T47D (cell line): ENCODE data around the gene SHANK1.

ENCODE experiments used
- DNase-seq, 2 experiments: peaks; one replicate each; pipeline versions ENCODE4 v3.0.0 to v3.0.0-alpha.2; 2011 to 2012; ENCODE audit warnings: low read depth in 1 of 2, low spot score in 1 of 2
- JUND ChIP-seq: IDR thresholded peaks from 2 replicates; pipeline ENCODE4 v1.6.1; 2012; ENCODE audit warnings: low read depth
- in situ Hi-C: cut with HindIII; loops from 2 replicates; pipeline ENCODE4 v1.10.0; 2016; ENCODE audit warnings: low sequenced_read_pairs, low pct_unique_long_range_greater_than_20kb

The SHANK1 gene

DNA sequence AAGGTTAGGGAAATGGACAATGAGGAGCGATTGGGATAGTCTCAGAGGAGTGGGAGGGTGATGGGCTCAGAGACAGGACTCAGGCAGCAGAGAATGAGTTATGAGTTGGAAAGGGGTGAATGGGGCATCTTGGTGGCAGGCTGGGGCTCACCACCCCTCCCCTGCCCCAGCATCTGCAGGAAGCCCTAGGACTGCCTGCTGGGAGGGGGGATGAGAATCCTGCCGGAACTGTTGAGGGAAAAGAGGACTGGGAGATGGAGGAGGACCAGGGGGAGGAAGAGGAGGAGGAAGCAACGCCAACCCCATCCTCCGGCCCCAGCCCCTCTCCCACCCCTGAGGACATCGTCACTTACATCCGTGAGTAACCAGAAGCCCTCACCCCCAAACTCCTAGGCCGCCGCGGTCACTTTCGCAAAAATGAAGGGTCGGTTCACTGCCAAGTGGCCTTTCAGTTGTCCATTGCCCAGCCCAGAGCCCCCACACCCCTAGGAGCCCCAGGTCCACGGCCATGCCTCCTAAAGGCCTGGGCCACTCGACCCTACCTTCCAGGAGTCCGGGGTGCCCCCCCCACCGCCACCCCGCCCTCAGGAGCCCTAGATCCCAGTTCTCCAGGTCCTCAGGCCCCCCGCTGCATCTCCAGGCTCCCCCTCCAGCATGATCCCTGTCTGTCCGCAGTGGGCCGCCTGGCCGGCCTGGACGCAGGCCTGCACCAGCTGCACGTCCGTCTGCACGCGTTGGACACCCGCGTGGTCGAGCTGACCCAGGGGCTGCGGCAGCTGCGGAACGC is 4.3 kb upstream of the SHANK1 start:
- no peak for DNase-seq
- no peak for TF ChIP-seq JUND
- in situ Hi-C loops = no loop called here

DNA sequence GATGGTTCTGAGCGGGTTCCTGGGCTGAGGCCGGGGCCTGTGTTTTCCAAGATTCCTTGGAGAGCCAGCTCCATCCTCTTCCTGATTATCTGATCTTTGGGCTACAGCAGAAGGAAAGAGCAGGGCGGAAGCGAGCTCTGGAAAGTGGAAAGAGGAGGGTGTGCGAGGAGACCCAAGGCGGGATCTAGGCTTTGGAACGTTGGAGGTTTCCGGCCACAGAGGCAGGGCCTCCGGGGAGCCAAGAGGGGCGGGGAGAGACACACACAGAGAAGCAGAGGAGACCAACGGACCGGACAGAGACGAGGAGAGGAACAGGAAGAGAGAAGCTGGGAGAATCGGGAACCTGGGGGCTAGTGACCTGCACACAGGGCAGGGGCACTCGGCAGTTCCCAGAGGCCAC is 3.5 kb upstream of the SHANK1 start, which contains the start of gene CLEC11A:
Gene CLEC11A, plus strand, starts transcription at position 296 of the 400 bp plus-strand sequence. CDS start 162 bp downstream, outside the sequence.
- DNase-seq = no peak
- in situ Hi-C loops = no loop called here

DNA sequence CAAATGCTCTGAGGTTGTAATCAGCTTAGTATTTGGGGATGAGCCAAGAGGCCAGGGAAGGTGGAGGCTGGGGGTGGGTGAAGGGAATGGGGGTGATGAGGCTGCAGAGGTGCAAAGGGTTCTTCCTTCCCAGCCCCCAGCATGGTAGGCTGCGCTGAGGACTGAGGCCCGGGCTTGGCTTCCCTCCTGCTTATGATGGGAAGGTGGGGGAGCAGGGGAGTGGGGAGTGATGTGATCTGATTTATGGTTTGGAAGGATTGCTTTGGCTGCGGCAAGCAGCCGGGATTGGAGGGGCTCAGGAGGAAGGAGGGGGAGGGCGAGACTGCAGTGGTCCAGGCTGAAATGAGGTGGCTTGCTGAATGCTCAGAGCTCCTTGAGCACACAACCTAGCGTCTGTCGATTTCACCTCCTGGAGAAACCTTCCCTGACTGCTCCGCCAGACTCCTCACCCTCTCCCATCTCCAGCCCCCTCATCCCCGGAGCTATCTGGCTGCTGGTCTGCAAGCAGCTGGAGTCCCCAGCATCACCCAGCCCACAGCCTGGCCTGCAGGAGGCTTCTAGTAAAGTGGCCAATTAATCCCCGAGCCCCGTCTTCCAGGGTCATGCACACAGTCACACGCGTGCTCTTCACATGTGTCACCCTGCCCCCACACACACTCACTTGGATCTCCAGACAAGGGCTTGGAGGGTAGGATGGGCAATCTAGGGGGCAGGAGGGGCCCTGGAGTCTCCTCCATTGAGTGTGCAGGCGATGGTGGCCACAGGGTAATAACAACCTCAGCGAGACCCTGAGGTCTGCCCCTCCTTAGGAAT is 2.8 kb upstream of the SHANK1 start:
- TF ChIP-seq JUND = no peak
- in situ Hi-C loops = no loop called here
- no peak for DNase-seq

More for the DNA sequence above, 3.5 kb upstream of the SHANK1 start, which contains the start of gene CLEC11A:
- no peak for TF ChIP-seq JUND

DNA sequence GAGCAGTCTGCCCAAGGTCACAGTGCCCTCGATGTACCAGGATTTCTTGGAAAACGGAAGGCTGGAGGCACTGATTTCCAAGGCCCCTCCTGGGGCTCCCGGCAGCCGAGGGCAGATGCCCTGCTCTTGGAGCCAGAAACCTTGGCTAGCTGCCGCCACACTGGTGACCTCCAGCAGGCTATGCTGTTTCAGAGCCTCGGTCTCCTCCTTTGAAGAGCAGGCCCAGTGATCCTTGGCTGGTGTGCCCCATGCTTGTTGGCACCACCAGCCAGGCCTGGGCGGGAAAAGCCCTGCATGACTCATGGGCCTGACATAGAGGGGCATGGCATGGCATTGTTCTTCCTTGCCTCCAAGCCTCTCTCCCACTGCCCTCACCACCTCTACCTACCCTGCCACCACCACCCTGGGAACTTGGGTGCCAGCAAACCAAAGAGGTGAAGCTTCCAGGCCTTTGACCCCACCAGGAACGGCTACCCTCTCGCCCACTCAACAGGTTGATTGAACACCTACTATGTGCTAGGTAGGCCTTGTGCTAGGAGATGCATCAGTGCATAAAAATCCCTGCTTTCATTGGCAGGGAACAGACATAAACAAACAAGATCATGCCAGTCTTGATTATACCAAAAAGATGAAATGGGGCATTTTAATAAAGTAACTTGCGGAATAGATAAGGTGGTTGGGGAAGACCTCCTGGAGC is 2.0 kb upstream of the SHANK1 start:
- in situ Hi-C loops = no loop called here

DNA sequence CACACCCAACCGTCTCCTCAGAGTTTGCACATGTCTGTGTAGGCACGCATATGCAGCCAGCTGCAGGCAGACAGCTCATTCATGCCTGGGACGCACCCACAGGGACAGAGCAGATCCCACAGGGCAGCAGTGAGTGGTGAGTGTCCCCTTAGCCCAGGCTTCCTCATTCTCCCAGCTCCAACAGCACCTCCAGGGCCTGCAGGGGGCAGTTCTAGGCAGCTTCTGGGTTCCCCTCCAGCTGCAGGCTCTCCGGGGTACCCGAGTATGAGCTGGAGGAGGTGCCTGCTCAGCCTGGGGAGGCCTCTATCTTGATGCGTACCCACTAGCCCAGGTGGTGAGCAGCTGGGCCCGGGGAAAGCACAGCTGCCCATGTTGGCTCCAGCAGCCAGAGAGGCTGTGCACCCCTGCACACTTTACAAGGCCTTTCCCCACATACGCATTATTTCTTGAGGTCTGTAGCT is 1.3 kb upstream of the SHANK1 start:
- TF ChIP-seq JUND = no peak
- in situ Hi-C loops = no loop called here
- DNase-seq = no peak

More for the DNA sequence above, 2.0 kb upstream of the SHANK1 start:
- no peak for DNase-seq
- TF ChIP-seq JUND = no peak

DNA sequence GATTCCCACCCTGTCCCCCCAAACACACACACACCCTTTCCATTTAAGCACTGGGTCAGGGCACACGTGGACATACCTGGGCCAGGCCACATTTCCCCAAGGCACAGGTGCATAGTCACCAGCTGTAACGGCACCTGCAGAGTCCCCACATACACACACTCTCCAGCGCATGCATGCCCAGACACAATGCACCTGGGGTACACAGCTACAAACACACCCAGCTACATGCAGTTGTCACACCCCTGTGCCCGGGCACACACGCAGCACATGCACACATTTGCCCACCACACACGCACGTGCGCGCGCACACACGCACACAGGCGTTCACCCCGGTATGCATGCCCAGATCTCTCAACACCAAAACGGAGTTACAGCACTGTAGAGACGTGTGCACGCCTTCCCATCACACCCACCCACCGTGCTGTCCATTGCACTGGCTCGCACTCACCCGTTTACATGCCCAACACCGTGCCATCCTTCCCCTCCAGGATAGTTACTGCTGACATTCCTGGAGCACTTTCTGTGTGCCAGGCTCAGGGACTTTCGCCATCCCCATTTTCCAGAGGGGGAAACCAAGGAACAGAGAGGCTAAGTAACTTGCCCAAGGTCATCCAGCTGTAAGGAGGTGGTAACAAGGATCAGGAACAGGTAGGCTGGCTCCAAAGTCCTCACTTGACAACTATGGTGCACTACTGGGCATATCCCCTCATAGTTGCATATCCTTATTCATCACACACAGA is 749 bp upstream of the SHANK1 start:
- in situ Hi-C loops = no loop called here
- no peak for TF ChIP-seq JUND
- no peak for DNase-seq

DNA sequence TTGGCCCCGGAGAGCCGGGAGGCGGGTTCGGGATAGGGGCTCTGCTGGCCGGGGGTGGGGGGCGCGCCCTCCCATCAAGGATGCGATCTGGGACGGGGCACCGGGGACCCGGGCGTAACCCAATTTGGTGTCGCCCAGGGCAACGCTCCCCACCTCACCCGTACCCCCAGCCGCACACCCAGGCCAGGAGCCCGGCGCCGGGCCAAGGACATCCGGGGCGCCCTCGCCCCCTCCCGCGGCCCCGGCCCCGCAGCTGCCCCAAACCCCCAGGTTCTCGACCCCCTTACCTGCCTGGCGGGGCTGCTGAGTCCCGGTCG is 525 bp downstream of the SHANK1 start:
- DNase-seq = no peak
- no peak for TF ChIP-seq JUND
- in situ Hi-C loops = no loop called here

DNA sequence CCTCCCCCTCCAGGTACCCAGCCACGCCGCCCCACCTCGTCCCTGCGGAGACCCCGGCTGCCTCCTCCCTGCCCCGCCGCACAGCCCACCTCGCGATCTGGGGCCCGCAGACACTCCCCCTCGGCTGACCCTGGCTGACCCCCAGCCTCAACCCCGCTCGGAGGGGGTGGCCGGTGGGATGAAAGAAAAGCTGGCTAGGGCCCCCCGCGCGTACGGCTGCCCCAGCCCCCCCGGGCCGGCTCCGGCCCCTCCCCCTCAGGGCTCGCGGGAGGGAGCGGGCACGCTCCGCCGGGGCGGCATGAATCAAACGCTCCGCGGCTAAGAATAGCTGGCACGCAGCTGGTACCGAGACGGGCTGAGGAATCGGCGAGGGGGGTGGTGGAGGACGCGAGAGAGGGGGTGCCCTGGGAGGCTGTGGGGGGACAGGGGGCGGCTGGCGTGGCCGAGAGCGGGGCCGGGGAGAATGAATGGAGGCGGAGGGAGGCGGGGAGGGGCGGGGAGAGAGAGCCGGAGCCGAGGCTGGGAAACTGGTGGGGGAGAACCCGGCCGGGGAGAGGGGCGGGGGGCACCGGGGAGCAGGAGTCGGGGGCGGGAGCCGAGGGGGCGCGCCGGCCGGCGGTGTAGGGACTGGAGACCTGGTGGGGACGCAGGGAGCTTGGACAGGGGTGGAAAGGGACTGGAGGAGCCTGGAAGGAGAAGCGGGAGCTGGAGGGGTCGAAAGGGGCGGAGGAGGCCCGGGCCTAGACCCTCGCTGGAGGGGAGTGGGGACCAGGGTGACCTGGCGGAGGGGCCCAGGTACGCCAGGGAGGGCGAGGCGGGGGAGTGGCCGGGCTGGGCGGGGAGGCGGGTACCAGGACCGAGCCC is 1.1 kb downstream of the SHANK1 start:
- no peak for TF ChIP-seq JUND
- no peak for DNase-seq
- in situ Hi-C loops = no loop called here

DNA sequence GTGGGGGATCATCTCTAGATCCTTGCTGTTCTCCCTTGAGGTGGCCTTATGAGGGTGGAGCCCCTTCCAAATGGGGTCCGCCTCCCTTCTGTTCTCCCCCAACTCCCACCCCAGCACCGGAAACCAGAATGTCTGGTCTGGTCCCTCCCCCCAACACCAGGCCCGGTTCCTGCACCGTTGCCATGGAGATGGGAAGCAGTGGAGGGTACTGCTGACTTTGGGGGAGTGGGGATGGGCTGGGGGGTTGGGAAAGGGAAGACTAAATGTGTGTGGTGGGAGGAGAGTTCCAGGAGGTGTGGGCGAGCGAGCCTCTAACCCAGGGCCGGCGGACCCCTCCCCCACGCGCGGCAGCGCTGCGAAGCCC is 1.7 kb downstream of the SHANK1 start:
- TF ChIP-seq JUND = no peak
- in situ Hi-C loops = no loop called here
- no peak for DNase-seq

DNA sequence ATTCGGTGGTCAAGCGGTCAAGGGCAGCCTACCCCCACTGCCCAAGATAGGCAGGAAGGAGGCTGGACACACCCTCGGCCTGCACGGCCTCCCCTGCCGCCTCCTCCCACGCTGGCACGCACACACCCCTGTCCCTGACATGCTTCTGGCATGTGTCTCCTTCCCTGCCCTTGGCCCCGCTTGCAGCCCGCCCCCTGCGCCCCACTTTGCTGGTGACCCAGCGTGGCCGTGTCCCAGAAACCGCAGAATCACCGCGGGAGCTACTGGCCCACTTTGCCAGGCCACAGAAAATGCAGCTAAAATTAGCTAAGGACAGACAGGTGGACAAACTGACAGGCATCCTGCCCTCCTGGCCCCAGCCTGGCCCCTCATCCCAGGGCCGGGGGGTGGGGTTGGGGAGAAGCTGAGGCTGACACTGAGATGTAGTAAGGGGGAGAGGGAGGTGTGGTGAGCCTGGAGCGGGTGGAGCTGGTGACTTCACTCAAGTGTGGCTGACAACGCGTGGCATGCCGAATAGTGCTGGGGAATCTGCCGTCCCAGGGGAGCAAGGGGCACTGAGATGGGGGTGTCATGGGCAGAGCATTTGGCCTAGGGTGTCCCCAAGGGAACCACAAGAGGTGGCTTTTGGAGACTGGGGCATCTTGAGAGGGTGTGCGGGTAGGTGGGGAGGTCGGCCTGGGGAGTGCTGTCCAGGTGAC is 2.4 kb downstream of the SHANK1 start:
- in situ Hi-C loops = no loop called here
- TF ChIP-seq JUND = no peak

DNA sequence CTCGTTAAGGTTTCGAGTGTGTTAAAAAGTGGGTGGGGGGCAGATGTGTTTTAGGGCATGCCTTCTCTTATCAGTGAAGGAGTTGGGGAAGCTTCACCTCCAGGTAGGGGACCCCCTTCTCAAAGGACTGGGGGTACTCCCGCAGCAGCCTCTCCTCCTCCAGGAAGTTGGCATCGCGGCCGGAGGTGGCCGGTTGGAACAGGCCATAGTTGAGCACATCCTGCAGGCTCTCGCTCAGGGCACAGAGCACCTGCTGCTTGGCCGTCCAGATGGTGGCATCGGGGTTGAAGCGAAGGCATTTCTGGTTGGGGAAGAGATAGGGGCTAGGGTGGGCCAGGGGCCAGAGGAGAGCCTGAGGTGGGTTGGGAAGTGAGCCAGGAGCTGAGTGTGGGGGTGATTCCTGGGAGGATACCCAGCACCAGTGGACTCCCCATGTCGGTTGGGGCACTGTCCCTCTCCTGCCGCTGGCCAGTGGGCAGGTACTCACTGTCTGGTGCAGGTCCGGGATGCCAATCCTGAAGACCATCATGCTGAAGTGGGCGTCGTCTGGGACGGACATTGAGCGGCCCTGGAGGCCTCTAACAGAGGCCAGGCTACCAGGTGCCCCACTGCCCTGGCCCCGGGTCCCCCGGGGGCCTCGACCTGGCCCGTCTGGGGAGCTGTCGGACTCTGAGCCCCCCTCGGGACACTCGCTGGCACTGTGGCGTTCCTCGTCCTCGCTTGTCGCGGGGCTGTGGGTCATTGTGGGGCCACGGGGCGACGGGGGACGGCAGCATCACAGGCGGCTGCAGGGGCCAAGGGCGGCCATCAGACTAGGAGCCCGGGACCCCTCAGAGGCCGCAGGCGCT is 3.2 kb downstream of the SHANK1 start:
- no peak for DNase-seq
- in situ Hi-C loops = no loop called here
- TF ChIP-seq JUND = no peak

More for the DNA sequence above, 2.4 kb downstream of the SHANK1 start:
- DNase-seq = no peak
